ENCODE results near the gene PPP1R12A. TPM values are rescaled to one million over a fixed set of nuclear protein-coding genes. Genes with fewer than 3 reads are reported as not detected.

The PPP1R12A gene
- total RNA-seq = 133 and 187 TPM in 2 replicates

DNA sequence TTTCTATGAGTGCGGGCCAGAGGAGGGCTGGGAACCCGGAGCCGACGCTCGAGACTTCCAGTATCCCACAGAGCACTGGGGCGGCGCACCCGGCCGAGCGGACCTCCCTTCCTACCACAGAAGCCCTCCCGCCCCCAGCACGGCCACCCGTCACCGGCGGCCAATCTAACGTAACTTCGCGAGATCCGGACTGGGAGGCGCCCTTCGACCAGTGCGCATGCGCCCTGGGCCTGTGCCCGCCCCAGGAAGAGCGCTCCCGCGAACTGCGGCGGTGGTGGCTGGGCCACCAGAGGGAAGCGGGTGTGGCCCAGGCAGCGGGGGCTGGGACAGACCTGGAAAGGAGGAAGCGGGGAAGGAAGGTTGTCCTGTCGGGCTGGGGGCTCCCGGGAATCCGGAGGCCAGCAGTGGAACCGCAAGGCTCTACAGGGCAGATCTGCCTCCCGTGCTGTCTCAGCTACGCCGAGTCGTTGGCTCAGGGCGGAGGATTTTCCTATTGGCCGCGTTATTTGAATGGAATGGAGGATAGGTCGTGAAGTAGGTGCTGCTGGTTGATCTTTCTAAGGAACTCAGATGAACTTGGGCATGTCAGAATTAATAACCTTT is at the start of gene PPP1R12A:
PPP1R12A (minus strand) TSS at position 77 of the 603 bp plus-strand sequence. CDS start 166 bp downstream, outside the sequence.

Other genes with a start within 250 kb of the PPP1R12A start
- 49.0 and 68.1 TPM in 2 replicates for gene PAWR, start 244.1 kb downstream of the PPP1R12A start, total RNA-seq
- gene OTOGL, start 164.4 kb upstream of the PPP1R12A start, total RNA-seq = under 0.01 and 0.09 TPM in 2 replicates

Data from smooth muscle cell of the umbilical artery (primary cell).